Neural crest cell (in vitro differentiated cells): Measurements from ENCODE around the gene TMBIM4. TPM values are rescaled to one million over a fixed set of nuclear protein-coding genes. Genes with fewer than 3 reads are reported as not detected.

Experiments used
- DNase-seq: peaks from one replicate; pipeline ENCODE4 v3.0.0; 2021; ENCODE audit warnings: low read depth, mixed read lengths, low spot score
- H3K27ac Mint-ChIP-seq: one replicate; pipeline ENCODE4 v1.8.0; 2021; ENCODE audit warnings: mild to moderate bottlenecking, mixed read lengths; ENCODE audit not compliant: unreplicated experiment
- H3K27me3 Mint-ChIP-seq: 2 replicates; pipeline ENCODE4 v1.8.0; 2021; ENCODE audit warnings: low read depth, mild to moderate bottlenecking, mixed read lengths
- H3K36me3 Mint-ChIP-seq: 2 replicates; pipeline ENCODE4 v1.8.0; 2021; ENCODE audit warnings: low read depth, mild to moderate bottlenecking, mixed read lengths
- H3K4me1 Mint-ChIP-seq: 2 replicates; pipeline ENCODE4 v1.8.0; 2021; ENCODE audit warnings: mixed read lengths
- H3K4me3 Mint-ChIP-seq: one replicate; pipeline ENCODE4 v1.8.0; 2021; ENCODE audit warnings: mild to moderate bottlenecking, mixed read lengths
- H3K9me3 Mint-ChIP-seq: 2 replicates; pipeline ENCODE4 v1.8.0; 2021; ENCODE audit warnings: mixed read lengths
- CTCF ChIP-seq: fragments of 200-600 bp; sonication (generic); conservative IDR thresholded peaks from 2 replicates; pipeline ENCODE4 v1.5.0; 2021; ENCODE audit warnings: antibody characterized with exemption, mild to moderate bottlenecking
- total RNA-seq: library from RNA; stranded (reverse); gene quantifications from 2 replicates; pipeline ENCODE4 v1.2.1, GENCODE V29; 2021

The TMBIM4 gene
- total RNA-seq, 1 donor from 2014 or later = 27.2 TPM

GRCh38 chr12:66195242-66195641 lies 25.4 kb upstream of the TMBIM4 start:
- DNase-seq = no peak
- Mint-ChIP-seq H3K36me3 (no peaks in the 10 kb centered on the region), H3K27me3 (peaks cover 23% of the 10 kb centered on the region), H3K27ac (no peak overlapping the region), H3K4me3 (no peak overlapping the region), H3K4me1 (peaks cover 4% of the 10 kb centered on the region), H3K9me3 (peaks cover 4% of the 10 kb centered on the region)
- no peak for TF ChIP-seq CTCF

- Mint-ChIP-seq H3K4me3 (no peak overlapping the region), H3K27me3 (peaks cover 31% of the 10 kb centered on the region), H3K27ac (no peak overlapping the region), H3K9me3 (no peaks in the 10 kb centered on the region), H3K4me1 (peaks cover 4% of the 10 kb centered on the region), H3K36me3 (no peaks in the 10 kb centered on the region)
- DNase-seq = no peak
- no peak for TF ChIP-seq CTCF
These were observed 24.3 kb upstream of the TMBIM4 start for GRCh38 chr12:66194122-66194521.

- no peaks in the 10 kb centered on the region for H3K36me3 Mint-ChIP-seq
- TF ChIP-seq CTCF = no peak
- H3K27ac Mint-ChIP-seq = no peak overlapping the region
- no peaks in the 10 kb centered on the region for H3K9me3 Mint-ChIP-seq
- H3K4me3 Mint-ChIP-seq = no peak overlapping the region
- peaks cover 54% of the 10 kb centered on the region for H3K27me3 Mint-ChIP-seq
- peaks cover 4% of the 10 kb centered on the region for H3K4me1 Mint-ChIP-seq
- no peak for DNase-seq
These were observed 21.8 kb upstream of the TMBIM4 start for GRCh38 chr12:66191547-66192126.

GRCh38 chr12:66190519-66191370 lies 20.9 kb upstream of the TMBIM4 start:
- no peak overlapping the region for H3K4me3 Mint-ChIP-seq
- H3K27me3 Mint-ChIP-seq = peaks cover 63% of the 10 kb centered on the region
- no peak for DNase-seq
- peaks cover 2% of the 10 kb centered on the region for H3K36me3 Mint-ChIP-seq
- no peak overlapping the region for H3K27ac Mint-ChIP-seq
- peaks cover 4% of the 10 kb centered on the region for H3K4me1 Mint-ChIP-seq
- TF ChIP-seq CTCF = no peak
- peaks cover 4% of the 10 kb centered on the region for H3K9me3 Mint-ChIP-seq

GRCh38 chr12:66189889-66190288 lies 20.1 kb upstream of the TMBIM4 start:
- no peak overlapping the region for H3K27ac Mint-ChIP-seq
- no peak overlapping the region for H3K4me3 Mint-ChIP-seq
- peaks cover 2% of the 10 kb centered on the region for H3K36me3 Mint-ChIP-seq
- no peak for TF ChIP-seq CTCF
- peaks cover 4% of the 10 kb centered on the region for H3K4me1 Mint-ChIP-seq
- peaks cover 65% of the 10 kb centered on the region for H3K27me3 Mint-ChIP-seq
- H3K9me3 Mint-ChIP-seq = peaks cover 4% of the 10 kb centered on the region
- DNase-seq = no peak
